ENCODE data around the gene SCG2.

DNA sequence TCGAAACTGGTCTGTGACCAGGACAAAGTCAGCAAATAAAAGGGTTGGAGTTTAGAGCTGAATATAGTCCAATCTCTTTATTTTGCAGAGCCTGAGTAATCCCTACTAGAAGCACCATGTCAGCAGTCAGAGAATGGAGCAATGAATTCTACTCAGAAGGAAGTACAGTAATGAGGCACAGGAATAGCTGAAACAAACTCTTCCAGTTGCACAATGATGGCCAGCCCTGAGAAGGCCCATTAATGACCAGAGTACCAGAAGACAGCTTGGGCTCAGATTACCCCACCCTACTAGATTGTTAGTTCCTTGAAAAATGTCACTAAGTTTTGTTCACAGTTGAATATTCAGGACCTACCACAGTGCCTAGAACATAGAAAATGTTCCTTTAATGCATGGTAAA lies 40.3 kb upstream of the SCG2 start:
- TF ChIP-seq EZH2 (IDR thresholded peaks at IDR 0.05; ENCODE audit: borderline replicate concordance, low read length) = no peak
- TF ChIP-seq, protein P1, sequence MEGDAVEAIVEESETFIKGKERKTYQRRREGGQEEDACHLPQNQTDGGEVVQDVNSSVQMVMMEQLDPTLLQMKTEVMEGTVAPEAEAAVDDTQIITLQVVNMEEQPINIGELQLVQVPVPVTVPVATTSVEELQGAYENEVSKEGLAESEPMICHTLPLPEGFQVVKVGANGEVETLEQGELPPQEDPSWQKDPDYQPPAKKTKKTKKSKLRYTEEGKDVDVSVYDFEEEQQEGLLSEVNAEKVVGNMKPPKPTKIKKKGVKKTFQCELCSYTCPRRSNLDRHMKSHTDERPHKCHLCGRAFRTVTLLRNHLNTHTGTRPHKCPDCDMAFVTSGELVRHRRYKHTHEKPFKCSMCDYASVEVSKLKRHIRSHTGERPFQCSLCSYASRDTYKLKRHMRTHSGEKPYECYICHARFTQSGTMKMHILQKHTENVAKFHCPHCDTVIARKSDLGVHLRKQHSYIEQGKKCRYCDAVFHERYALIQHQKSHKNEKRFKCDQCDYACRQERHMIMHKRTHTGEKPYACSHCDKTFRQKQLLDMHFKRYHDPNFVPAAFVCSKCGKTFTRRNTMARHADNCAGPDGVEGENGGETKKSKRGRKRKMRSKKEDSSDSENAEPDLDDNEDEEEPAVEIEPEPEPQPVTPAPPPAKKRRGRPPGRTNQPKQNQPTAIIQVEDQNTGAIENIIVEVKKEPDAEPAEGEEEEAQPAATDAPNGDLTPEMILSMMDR (IDR thresholded peaks at IDR 0.05; ENCODE audit: low read length) = no peak
